Activated T-cell treated with anti-CD3 and anti-CD28 coated beads for 24 hours (primary cell): ENCODE results near the gene LTC4S.
"Not testable (repeated sequence)": the region's sequence is repeated elsewhere in the genome, so short reads cannot be mapped to it uniquely, and the experiment has no call there.

Source experiments
- DNase-seq: peaks from one replicate; pipeline ENCODE4 v3.0.0-alpha.2; 2020; ENCODE audit warnings: low read depth

LTC4S gene, protein sequence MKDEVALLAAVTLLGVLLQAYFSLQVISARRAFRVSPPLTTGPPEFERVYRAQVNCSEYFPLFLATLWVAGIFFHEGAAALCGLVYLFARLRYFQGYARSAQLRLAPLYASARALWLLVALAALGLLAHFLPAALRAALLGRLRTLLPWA

DNA sequence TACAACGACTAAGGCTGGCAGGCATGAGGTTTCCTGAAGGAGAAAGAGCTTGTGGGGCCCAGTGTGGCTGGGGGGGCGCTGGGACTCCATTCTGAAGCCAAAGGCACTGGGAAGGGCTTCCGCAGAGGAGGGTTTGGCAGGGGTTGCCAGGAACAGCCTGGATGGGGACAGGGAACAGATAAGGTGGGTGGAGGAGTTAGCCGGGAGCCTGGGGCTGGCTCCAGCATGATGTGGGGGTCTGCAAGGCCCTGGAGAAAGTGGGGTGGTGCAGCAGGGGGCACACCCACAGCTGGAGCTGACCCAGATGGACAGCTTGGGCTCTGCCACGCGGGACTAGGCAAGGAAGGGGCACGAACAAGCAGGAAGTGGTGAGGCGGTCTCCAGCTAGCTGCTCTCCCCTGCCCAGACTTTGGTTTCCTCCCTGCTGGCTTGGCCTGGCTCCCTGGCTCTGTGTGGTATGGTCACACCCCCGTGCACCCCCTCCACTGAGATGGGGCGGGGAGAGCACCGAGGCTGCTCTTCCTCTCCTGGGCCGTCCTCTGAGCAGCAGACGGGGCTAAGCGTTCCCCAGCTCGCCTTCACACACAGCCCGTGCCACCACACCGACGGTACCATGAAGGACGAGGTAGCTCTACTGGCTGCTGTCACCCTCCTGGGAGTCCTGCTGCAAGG, at the start of gene LTC4S:
LTC4S (plus strand) TSS at position 519 of the 672 bp plus-strand sequence; CDS start at position 614, 95 bp downstream.
- no peak for DNase-seq

DNA sequence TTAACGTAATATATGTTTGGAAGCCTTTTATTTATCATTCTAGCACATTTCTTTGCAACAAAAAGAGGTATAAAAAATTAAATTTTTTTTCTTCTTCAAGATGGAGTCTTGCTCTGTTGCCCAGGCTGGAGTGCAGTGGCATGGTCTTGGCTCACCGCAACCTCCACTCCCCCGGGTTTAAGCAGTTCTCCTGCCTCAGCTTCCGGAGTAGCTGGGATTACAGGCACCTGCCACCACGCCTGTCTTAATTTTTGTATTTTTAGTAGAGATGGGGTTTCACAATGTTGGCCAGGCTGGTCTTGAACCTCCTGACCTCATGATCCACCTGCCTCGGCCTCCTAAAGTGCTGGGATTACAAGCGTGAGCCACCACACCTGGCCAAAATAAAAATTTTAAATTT, 49.7 kb upstream of the LTC4S start:
- not testable (repeated sequence) for DNase-seq

DNA sequence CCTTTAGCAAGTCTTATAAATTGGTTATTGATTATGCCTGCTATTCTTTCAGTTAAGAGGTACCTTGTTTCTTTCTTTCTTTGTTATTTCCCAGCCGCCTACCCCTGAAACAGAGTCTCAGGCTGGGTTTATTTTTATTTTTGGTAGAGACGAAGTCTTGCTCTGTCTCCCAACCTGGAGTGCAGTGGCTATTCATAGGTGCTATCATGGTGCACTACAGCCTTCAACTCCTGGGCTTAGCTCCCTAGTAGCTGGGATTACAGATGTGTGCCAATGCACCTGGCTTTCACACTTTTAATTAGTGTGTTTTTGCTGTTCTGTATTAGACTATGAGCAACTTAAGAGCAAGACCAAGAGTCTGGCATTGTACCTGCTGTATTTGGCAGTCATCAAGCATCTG, 46.9 kb upstream of the LTC4S start:
- DNase-seq = no peak

DNA sequence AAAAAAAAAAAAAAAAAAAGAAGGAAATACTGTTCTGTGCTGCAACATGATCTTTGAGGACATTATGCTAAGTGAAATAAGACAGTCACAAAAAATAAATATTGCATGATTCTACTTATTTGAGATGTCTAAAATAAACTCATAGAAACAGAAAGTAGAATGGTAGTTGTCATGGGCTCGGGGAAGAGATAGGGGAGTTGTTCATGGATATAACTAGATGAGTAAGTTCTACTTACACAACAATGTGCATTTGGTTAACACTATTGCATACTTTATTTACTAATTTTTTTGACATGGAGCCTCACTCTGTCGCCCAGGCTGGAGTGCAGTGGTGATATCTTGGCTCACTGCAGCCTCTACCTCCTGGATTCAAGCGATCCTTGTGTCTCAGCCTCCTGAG, 46.0 kb upstream of the LTC4S start:
- DNase-seq = no peak

DNA sequence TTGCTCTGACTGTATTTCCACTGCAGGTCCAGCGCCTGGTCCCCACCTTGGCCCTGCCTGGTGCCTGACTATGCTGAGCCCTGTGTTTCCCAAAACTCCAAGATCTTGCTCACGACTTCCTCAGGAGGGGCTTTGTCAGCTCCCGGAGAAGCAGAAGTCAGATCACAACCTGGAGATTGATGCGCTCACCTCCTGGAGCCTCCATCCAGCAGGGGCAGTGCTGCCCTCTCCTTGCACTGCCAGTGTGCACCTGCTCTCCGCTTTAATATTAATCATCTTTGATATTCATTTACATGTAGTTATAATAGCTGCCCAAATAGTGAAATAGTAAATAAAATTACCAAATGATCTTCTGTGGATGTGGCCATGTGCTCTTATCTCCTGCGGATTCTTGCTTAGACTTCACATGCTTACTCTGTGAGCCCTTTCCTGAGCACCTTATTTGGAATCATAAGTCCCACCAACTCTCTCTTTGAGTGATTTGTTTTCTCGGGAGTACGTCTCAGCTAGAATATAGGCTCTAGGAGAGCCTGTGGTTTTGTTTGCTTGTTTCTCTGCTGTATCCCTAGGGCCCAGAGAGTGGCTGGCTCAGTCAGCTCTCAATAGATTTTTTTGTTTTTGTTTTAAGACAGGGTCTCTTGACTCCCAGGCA, 43.8 kb upstream of the LTC4S start:
- no peak for DNase-seq

DNA sequence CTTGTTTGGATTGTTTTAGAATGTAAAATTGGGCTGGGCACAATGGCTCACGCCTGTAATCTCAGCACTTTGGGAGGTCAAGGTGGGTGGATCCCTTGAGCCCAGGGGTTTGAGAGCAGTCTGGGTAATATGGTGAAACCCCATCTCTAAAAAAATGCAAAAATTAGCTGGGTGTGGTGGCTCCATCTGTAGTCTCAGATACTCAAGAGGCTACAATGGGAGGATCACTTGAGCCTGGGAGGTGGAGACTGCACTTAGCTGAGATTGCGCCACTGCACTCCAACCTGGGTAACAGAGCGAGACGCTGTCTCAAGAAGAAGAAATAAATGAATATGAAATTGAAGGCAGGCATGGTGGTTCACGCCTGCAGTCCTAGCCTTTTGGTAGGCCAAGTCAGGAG, 39.8 kb upstream of the LTC4S start:
- no peak for DNase-seq

DNA sequence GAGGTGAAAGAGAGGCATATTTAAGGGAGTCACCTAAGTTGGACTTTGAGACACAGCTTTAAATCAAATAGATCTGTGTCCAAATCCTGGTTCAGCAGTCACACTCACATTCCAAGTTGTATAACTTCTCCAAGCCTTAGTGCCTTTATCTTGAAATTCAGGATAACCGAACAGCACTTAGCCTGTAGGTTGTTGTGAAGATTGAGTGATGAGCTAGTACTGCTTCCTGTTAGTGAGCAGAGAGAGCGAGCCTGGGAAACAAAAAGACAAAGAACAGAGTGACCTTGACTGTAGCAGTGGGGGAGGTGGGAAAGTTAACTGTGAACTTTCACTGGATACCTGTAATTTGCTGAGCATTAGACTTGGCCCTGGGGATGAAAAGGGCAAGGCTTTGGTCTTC, 38.8 kb upstream of the LTC4S start:
- no peak for DNase-seq

DNA sequence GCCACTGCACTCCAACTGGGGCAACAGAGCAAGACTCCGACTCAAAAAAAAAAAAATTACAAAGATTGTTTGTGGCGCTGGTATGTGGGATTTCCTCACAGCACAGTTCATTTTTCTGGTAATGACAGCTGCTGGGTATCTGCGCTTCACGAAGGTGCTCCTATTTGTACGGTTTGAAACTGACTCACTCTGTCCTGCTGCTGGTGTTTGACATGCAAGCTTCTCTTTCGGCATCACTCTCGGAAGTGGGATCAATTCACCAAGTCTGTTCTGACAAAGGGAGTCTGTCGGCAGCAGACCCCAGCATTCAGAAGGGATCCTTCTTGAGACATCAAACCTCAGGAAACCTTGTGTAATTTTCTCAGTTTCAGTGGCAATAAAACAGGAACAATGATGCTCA, 34.8 kb upstream of the LTC4S start:
- DNase-seq = no peak

DNA sequence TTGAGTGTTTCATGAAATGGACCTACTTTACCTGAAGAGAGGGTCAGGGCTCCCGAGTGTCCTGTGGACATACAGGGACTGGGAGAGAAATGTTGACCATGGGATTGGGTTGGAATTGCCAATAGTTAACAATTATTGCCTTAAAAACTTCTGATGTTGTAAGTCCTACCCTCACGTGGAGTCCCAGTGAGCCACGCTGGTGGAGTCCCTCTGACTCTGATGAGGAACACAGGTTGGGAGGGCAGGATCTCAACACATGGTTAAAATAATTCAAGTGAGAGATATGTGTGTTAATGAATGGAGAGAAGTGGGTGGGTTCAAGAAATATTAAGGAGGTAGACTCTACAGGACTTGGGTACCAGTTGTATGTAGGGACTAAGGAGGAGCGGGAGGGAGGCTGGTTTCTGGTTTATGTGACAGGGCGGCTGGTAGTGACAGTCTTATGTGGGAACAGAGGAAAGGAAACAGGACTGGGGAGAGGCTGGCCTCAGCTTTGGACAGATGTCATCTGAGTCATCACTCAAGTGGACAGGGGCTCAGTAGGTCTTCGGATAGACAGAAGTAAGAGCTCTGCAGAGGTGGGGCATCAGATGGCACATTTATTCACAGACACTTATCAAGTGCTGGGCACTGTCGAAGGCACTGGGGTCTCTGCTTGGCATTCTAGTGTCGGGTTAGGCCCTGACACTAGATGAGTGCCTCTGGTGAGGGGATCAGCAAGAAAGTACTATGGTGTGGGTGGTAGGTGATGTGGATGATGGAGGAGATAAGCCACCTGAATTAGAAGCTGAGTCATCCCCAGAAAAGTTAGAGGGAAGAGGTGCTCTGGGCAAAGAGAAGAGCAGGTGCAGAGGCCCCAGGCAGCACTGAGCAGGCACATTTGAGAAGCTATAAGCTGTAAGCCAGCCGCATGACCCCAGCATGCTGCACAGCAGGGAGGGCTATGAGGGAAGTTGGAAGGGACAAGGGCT, 33.9 kb upstream of the LTC4S start:
- DNase-seq = peak; percentile 20

DNA sequence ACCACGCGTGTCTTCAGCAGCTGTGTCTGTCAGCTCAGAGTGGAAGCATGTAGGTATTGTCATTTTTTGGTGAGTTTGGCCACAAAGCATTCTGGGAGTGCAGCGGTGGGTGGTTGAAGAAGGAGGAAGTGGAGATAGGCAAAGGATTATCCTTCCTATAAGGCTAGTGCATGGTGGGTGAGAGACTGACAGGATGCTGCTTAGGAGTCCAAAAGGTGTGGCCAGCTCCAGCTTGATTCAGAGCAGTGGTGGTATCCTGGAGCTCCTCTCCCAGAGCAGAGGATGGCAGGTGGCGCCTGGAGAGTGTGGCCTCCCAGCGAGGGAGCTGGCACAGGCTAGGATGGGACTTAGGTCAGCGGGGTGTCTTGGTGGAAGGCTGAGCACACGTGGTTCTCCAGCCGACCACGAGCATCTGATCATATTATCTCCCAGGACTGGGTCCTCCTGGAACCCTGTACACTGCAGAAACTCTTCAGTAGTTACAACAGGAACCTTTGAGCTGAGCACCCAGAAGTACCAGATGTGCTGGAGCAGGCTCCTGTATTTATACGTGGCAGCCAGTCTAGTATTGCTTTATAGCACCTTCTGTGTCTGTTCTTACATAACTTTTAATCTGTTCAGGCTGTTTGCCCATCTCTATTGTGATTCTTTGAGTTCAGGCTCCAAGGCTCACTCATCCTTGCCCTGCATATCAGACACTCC, 31.6 kb upstream of the LTC4S start:
- DNase-seq = no peak

DNA sequence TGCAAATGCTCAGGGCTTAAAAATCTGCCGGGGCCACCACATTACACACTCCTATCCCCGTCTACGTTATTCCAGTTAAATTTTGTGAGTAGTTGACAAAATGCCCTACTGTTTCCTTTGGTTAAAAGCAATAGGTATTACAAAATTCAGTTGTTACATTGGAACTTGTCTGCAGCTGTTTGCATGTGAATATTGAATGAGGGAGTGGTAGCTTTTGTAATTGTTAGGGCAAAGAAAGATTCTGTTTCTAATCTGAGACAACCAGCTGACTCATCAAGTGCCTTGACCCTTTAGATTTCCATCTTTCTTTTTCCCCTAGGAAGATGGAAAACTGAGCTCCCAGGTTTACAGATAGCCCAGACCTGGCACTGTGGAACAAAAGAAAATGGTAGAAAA, 31.0 kb upstream of the LTC4S start:
- no peak for DNase-seq

DNA sequence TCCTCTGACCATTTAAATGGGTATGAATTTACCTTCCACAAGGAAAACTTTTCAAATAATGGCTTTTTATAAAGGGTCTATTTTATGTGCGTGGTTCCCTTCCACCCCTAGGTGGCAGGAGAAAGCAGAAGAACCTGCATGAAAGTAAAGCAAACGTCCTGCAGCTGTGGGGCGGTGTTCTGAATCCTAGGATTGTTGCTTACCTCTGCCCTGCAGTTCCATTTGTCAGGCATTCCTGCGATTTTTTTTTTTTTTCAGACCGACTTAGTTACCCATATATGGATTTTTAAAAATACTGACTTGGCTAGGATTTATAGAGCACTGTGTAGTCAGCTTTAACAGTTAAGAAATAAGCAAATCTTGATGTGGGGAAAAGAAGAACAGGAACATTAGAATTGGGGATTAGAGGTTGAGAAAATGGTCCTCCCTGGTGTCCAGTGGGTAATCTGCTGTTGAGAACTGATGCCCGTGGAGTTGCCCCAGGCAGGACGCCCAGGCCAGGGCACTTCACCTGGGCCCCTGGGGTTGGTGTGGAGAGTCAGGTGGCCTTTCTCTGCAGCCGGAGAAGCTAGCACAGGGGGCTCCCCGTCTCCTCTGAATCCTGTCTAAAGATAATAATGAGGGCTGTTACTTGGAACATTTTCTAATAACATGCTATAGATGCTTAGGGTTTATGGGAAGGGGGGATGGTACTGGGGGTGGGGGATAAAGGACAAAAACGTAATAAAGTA, 30.4 kb upstream of the LTC4S start:
- peak; percentile 19 for DNase-seq

DNA sequence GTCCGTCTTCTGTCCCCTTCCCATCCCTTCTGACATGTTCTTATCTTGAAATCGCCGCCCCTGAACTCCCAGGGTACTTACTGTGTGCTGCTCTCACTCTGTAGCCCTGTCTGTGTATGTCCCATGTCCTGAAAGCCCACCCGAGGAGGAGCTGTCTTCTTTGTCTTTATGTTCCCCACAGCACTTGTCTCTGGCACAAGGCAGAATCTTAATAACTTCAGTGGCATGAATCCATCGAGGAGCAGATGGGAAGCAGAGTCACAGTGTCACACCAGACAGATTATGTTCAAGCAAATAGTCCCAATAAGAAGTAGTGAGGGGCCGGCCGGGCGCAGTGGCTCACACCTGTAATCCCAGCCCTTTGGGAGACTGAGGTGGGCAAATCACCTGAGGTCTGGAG, 29.7 kb upstream of the LTC4S start:
- no peak for DNase-seq

DNA sequence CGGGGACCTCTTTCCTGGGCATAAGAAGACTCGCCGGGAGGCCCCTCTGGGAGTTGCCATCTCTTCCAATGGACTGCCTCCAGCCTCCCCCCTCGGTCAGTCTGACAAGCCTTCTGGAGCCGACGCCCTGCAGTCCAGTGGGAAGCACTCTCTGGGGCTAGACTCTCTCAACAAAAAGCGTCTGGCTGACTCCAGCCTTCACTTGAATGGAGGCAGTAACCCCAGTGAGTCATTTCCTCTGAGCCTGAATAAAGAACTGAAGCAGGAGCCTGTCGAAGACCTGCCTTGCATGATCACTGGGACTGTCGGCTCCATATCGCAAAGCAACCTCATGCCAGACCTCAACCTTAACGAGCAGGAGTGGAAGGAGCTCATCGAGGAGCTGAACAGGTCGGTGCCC, 28.4 kb upstream of the LTC4S start:
- DNase-seq = no peak

DNA sequence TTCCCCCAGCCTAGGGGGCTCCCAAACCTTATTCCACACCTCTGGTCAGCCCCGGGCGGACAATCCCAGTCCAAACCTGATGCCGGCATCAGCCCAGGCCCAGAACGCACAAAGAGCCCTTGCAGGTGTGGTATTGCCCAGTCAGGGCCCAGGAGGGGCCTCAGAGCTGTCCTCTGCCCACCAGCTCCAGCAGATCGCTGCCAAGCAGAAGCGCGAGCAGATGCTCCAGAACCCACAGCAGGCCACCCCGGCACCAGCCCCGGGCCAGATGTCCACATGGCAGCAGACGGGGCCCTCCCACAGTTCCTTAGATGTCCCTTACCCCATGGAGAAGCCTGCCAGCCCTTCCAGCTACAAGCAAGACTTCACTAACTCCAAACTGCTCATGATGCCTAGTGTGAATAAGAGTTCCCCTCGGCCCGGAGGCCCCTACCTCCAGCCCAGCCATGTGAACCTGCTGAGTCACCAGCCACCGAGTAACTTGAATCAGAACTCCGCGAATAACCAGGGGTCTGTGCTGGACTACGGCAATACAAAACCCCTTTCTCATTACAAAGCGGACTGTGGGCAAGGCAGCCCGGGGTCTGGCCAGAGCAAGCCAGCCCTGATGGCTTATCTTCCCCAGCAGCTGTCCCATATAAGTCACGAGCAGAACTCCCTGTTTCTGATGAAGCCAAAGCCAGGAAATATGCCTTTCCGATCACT, 27.6 kb upstream of the LTC4S start:
- no peak for DNase-seq

DNA sequence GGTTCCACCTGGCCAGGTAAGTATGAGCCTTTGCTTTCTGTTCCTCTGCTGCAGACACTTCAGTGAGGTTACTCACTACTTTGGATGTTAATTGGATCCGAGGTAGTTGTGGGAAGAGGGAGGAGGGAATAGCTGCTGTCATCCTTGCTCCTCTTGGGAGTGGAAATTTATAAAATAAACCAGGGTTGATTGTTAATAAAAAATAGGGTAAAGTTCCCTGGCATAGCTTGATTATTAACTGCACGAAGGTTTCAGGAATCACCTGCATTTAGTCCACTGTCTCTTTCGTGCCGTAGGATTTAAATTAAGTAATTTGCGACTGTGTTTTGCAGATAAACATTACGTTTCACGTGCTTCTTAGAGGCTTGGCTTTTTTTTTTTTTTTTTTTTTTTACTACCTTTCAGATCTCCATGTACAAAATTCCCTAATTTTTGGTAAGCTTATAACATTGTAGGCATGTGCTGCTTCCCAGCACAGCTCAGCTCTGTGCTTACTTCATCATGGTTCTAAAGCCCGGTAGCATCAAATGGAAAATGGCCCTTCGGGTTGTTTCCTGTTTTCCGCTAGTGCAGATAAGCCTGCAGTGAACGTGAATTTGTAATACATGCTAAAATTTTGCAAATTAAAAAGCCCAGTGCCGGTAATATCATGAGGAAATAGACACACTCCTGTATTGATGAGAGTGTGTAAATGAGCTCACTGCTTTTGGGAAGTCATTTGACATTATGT, 26.9 kb upstream of the LTC4S start:
- no peak for DNase-seq

DNA sequence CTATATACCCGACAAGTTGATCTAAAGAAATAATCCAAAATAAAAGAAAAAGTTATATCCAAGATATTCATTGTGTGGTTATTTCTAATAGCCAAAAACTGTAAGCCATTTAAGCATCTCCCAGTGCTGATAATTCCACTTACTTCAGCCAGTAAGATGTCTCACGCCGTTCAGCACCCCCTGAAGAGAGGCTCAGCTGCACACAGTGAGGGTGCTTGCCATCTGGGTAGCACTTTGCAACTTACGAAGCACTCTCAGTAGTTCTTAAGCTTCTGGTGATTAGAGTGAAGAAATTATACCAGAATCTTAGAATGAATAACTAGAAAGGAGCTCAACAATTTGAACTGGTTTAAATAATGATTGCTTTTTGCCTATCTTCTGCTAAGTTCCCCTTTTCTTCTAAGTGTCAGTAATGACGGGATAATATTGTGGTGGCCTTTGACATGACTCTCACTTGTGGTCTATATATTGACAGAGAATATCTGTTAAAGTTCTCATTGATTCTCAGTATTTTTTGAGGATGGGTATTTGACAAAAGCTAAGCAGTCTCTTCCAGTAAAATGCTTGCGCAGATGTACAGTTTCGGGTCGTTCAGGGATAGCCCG, 26.2 kb upstream of the LTC4S start:
- DNase-seq = no peak

DNA sequence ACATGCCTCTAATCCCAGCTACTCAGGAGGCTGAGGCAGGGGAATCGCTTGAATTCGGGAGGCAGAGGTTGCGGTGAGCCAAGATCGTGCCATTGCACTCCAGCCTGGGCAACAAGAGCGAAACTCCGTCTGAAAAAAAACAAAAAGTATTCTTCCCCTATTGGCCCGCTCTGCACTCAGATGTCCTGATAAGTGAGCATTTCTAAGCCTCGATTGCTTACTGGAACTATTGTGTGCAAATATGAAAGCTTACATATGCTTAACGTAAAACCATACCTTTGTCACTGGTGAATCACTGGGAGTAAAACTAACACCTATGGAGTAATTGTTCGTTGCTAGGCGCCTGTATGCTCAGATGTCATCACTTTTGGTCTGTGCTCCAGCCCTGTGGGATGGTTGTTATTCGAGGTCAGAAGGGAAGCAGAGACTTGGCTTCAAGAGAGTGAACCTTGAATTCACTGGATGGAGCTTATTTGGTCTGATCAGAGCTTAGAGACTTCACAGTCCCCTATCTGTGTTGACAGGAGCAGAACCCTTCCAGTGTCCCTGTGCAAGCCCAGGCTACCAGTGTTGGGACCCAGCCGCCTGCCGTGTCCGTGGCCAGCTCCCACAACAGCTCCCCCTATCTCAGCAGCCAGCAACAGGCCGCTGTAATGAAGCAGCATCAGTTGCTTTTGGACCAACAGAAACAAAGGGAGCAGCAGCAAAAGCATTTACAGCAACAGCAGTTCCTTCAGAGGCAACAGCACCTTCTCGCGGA, 25.3 kb upstream of the LTC4S start:
- DNase-seq = no peak

DNA sequence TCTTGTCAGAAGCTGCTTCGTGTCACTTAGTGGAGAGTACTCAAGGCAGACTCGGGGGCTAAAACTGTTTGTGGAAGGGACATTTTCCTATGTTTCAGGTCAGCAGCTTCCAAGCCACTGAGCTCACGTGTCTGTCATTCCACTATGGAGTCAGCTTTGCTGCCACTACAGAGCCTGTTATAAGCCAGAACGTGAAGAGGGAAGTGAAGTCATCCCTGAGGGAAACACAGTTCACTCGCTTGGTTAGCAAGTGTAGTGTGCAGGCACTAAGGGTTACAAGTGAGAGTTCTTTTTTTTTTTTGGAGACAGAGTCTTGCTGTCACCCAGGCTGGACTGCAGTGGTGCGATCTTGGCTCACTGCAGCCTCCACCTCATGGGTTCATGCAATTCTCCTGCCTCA, 24.5 kb upstream of the LTC4S start:
- DNase-seq = no peak
